ENCODE results near the gene HORMAD2. TPM values are rescaled to one million over a fixed set of nuclear protein-coding genes. Genes with fewer than 3 reads are reported as not detected.

The HORMAD2 gene
- polyA plus RNA-seq, 1 of the 3 experiments (the other 2 are of a cell fraction): not detected

GRCh38 chr22:30222321-30222720 is 142.1 kb downstream of the HORMAD2 start (continued):
- TF ChIP-seq ZBTB33 (IDR thresholded peaks at IDR 0.05; ENCODE audit: borderline replicate concordance, low read depth): no peak

- no peak overlapping the region for H3K4me3 ChIP-seq (ENCODE audit: low read depth in 2 of 2, low read length in 1 of 2)
- POLR2A ChIA-PET: no interaction called here
These were observed 143.0 kb downstream of the HORMAD2 start for GRCh38 chr22:30223303-30223702.

GRCh38 chr22:30224161-30224857 is 144.0 kb downstream of the HORMAD2 start:
- WGBS (ENCODE audit: low lambda C conversion rate): 49% methylated on average over 11 of the region's 11 CpGs
- H3K9me3 ChIP-seq: no peaks in the 10 kb centered on the region
- ChIA-PET POLR2A (no interaction called here), CTCF (interaction anchor here (1.0 to 1.3 kb wide), 3 partner anchors 14 to 163 kb away, joined by 3 to 9 read pairs (median 4); no protein-coding TSS in a partner anchor)
- H3K4me2 ChIP-seq: no peak overlapping the region
- no peaks in the 10 kb centered on the region for H3K36me3 ChIP-seq (replicated peaks in 1 of 2; ENCODE audit: control insufficient read depth in 1 of 2, insufficient read depth in 2 of 2, low read length in 1 of 2)
- no peak overlapping the region for H2AFZ ChIP-seq (ENCODE audit: low read depth)
- no peak overlapping the region for H3K4me3 ChIP-seq (ENCODE audit: low read depth in 2 of 2, low read length in 1 of 2)
- no peak for DNase-seq
- H3K9me2 ChIP-seq: no peaks in the 10 kb centered on the region
- no peaks in the 10 kb centered on the region for H4K20me1 ChIP-seq (ENCODE audit: insufficient read depth)
- H3K27me3 ChIP-seq (ENCODE audit: insufficient read depth): no peaks in the 10 kb centered on the region
- no peaks in the 10 kb centered on the region for H3K79me2 ChIP-seq (ENCODE audit: insufficient read depth)
- H3K9ac ChIP-seq: no peak overlapping the region
- no peaks in the 10 kb centered on the region for H3F3A ChIP-seq (replicated peaks; ENCODE audit: insufficient read depth)
- TF ChIP-seq POLR2AphosphoS5 (IDR thresholded peaks at IDR 0.05; ENCODE audit: low read depth, low read length) (no peak), RXRA (IDR thresholded peaks at IDR 0.05; ENCODE audit: borderline replicate concordance, low read depth) (no peak), RAD21 (IDR thresholded peaks at IDR 0.05; ENCODE audit: low read length) (no peak), JUND (IDR thresholded peaks at IDR 0.05) (no peak), PBX3 (IDR thresholded peaks at IDR 0.05) (no peak), MXI1 (IDR thresholded peaks at IDR 0.05; ENCODE audit: low read depth, low read length) (no peak), TEAD4 (IDR thresholded peaks at IDR 0.05; ENCODE audit: borderline replicate concordance, insufficient read depth) (no peak), RCOR1 (IDR thresholded peaks at IDR 0.05; ENCODE audit: low read length) (no peak), NFIC (IDR thresholded peaks at IDR 0.05; ENCODE audit: borderline replicate concordance) (no peak), MEF2A (IDR thresholded peaks at IDR 0.05; ENCODE audit: borderline replicate concordance, low read depth) (no peak), EP300 (IDR thresholded peaks at IDR 0.05; ENCODE audit: borderline replicate concordance in 1 of 2, low read depth in 1 of 2, low read length in 1 of 2) (no peak), IRF3 (IDR thresholded peaks at IDR 0.05; ENCODE audit: low read depth, low read length) (no peak), TCF12 (IDR thresholded peaks at IDR 0.05) (no peak), NRF1 (IDR thresholded peaks at IDR 0.05; ENCODE audit: low read depth, low read length) (no peak), TAF1 (IDR thresholded peaks at IDR 0.05; ENCODE audit: borderline replicate concordance, low read depth, low read length) (no peak)
- no peak overlapping the region for H3K27ac ChIP-seq (ENCODE audit: low read depth in 2 of 2, low read length in 1 of 2)
- no peaks in the 10 kb centered on the region; a peak in 1 of 4 replicates for H3K4me1 ChIP-seq (ENCODE audit: control insufficient read depth in 1 of 2, insufficient read depth in 2 of 2, low read depth in 1 of 2, low read length in 1 of 2)

More at GRCh38 chr22:30223303-30223702, 143.0 kb downstream of the HORMAD2 start:
- Histone ChIP-seq H2AFZ (ENCODE audit: low read depth) (no peak overlapping the region), H3K9me2 (no peaks in the 10 kb centered on the region), H3K36me3 (replicated peaks in 1 of 2; ENCODE audit: control insufficient read depth in 1 of 2, insufficient read depth in 2 of 2, low read length in 1 of 2) (no peaks in the 10 kb centered on the region), H3K27me3 (ENCODE audit: insufficient read depth) (no peaks in the 10 kb centered on the region), H3K4me1 (ENCODE audit: control insufficient read depth in 1 of 2, insufficient read depth in 2 of 2, low read depth in 1 of 2, low read length in 1 of 2) (peaks cover 0 to 1% of the 10 kb centered on the region in 2 experiments; a peak in 1 of 4 replicates), H3K9ac (no peak overlapping the region), H3F3A (replicated peaks; ENCODE audit: insufficient read depth) (peaks cover 4% of the 10 kb centered on the region), H3K79me2 (ENCODE audit: insufficient read depth) (no peaks in the 10 kb centered on the region), H3K27ac (ENCODE audit: low read depth in 2 of 2, low read length in 1 of 2) (no peak overlapping the region), H4K20me1 (ENCODE audit: insufficient read depth) (no peaks in the 10 kb centered on the region), H3K4me2 (no peak overlapping the region), H3K9me3 (no peaks in the 10 kb centered on the region)
- TF ChIP-seq USF1 (IDR thresholded peaks at IDR 0.05; ENCODE audit: borderline replicate concordance, low read depth): no peak
- no peak for TF ChIP-seq MAX (IDR thresholded peaks at IDR 0.05; ENCODE audit: low read depth)
- no peak for TF ChIP-seq ELF1 (IDR thresholded peaks at IDR 0.05)
- CTCF ChIA-PET: no interaction called here
- DNase-seq: no peak
- 92% methylated on average over 15 of the region's 15 CpGs for WGBS (ENCODE audit: low lambda C conversion rate)
